Measurements from ENCODE around the gene ZNF483.

- TF ChIP-seq, protein P1, sequence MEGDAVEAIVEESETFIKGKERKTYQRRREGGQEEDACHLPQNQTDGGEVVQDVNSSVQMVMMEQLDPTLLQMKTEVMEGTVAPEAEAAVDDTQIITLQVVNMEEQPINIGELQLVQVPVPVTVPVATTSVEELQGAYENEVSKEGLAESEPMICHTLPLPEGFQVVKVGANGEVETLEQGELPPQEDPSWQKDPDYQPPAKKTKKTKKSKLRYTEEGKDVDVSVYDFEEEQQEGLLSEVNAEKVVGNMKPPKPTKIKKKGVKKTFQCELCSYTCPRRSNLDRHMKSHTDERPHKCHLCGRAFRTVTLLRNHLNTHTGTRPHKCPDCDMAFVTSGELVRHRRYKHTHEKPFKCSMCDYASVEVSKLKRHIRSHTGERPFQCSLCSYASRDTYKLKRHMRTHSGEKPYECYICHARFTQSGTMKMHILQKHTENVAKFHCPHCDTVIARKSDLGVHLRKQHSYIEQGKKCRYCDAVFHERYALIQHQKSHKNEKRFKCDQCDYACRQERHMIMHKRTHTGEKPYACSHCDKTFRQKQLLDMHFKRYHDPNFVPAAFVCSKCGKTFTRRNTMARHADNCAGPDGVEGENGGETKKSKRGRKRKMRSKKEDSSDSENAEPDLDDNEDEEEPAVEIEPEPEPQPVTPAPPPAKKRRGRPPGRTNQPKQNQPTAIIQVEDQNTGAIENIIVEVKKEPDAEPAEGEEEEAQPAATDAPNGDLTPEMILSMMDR (IDR thresholded peaks at IDR 0.05; ENCODE audit: low read length), result no peak
- no peak for TF ChIP-seq EZH2 (IDR thresholded peaks at IDR 0.05; ENCODE audit: borderline replicate concordance, low read length)
These were observed 6.7 kb downstream of the ZNF483 start for GRCh38 chr9:111531716-111532115.

Data from OCI-LY1 (cell line).